Progenitor cell of endocrine pancreas (in vitro differentiated cells): ENCODE results near the gene CHURC1. TPM values are rescaled to one million over a fixed set of nuclear protein-coding genes. Genes with fewer than 3 reads are reported as not detected.

ENCODE experiments used
- DNase-seq: peaks from one replicate; pipeline ENCODE4 v3.0.0; 2021; ENCODE audit warnings: low spot score; ENCODE audit not compliant: unreplicated experiment
- H3K27ac Mint-ChIP-seq: 2 replicates; pipeline ENCODE4 v1.8.0; 2021; ENCODE audit warnings: mild to moderate bottlenecking, moderate library complexity, mixed read lengths
- H3K27me3 Mint-ChIP-seq: 2 replicates; pipeline ENCODE4 v1.8.0; 2021; ENCODE audit warnings: mixed read lengths
- H3K36me3 Mint-ChIP-seq: 2 replicates; pipeline ENCODE4 v1.8.0; 2022; ENCODE audit warnings: mixed read lengths; ENCODE audit not compliant: insufficient read depth
- H3K4me1 Mint-ChIP-seq: 2 replicates; pipeline ENCODE4 v1.8.0; 2021; ENCODE audit warnings: low read depth, mixed read lengths
- H3K4me3 Mint-ChIP-seq: 2 replicates; pipeline ENCODE4 v1.8.0; 2021; ENCODE audit warnings: low read depth, mild to moderate bottlenecking, moderate library complexity, mixed read lengths
- H3K9me3 Mint-ChIP-seq: 2 replicates; pipeline ENCODE4 v1.8.0; 2021; ENCODE audit warnings: low read depth, mixed read lengths
- total RNA-seq: library from RNA; stranded (reverse); gene quantifications from 2 replicates; pipeline ENCODE4 v1.2.1, GENCODE V29; 2021
- TF ChIP-seq, protein P1 (sequence below): fragments of 200-600 bp; sonication (generic); IDR thresholded peaks from one replicate; pipeline ENCODE4 v1.5.0; 2021; ENCODE audit warnings: antibody characterized with exemption, mild to moderate bottlenecking; ENCODE audit not compliant: unreplicated experiment

The CHURC1 gene
- total RNA-seq, 1 donor from 2014 or later: 37.2 TPM

DNA sequence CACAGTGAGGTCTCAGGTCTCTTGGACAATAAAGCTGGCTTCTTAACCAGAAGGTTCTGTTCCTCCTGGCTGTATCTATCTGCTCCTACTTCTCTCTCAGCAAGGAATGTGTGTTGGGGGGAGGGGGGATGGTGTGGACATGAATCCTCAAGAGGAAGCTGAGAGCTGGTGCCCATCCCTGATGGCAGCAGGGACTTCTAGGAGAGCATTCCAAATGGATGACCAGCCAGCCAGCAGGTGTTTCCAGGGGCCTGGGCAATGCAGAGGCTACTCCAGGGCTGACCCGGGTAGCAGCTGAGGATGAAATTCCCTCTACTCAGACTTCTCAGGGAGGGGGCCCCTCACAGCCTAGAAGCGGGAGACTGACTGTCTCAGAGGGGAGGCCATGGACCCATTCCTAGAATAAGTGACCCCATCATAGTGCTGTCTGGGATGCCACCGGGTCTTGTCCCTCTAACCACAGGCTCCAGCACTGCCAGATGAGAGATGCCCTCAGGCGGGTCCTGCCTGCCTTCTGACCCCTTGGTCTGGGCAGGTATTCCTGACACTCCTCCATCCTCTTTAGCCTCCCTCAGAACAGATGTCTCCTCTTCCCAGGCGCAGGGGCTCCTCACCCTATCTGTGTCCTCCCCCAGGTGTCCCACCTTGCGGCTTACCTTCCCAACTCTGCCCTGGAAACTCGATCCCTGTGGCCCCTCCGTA, 56.7 kb downstream of the CHURC1 start:
- Mint-ChIP-seq H3K27me3 (peaks cover 21% of the 10 kb centered on the region), H3K36me3 (peaks cover 1% of the 10 kb centered on the region), H3K27ac (no peak overlapping the region), H3K4me1 (peaks cover 14% of the 10 kb centered on the region), H3K9me3 (no peaks in the 10 kb centered on the region), H3K4me3 (peak overlapping the region; percentile 75)
- TF ChIP-seq, protein P1, sequence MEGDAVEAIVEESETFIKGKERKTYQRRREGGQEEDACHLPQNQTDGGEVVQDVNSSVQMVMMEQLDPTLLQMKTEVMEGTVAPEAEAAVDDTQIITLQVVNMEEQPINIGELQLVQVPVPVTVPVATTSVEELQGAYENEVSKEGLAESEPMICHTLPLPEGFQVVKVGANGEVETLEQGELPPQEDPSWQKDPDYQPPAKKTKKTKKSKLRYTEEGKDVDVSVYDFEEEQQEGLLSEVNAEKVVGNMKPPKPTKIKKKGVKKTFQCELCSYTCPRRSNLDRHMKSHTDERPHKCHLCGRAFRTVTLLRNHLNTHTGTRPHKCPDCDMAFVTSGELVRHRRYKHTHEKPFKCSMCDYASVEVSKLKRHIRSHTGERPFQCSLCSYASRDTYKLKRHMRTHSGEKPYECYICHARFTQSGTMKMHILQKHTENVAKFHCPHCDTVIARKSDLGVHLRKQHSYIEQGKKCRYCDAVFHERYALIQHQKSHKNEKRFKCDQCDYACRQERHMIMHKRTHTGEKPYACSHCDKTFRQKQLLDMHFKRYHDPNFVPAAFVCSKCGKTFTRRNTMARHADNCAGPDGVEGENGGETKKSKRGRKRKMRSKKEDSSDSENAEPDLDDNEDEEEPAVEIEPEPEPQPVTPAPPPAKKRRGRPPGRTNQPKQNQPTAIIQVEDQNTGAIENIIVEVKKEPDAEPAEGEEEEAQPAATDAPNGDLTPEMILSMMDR: no peak
- DNase-seq: no peak

DNA sequence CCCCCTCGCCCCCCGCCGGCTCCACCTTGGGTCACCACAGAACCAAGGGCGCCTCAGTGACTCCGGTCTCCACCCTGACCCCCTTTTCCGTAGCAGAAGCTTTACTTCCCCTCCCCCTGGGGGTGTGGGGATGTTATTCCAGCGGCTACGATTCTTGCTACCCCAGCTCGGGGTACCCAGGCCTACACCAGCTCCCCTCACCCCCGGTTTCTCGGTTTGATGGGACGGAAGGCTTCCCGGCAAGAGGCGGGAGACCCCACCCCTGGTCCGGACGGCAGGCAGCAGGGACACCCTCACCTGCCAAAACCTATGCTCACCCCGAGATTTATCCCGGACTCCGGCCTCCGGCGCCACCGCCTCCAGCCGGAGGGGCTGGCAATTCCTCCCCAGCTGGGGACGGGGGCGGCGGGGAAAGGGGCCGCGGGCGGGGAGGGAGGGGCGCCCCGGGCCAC, 57.3 kb downstream of the CHURC1 start:
- H3K4me1 Mint-ChIP-seq: peaks cover 14% of the 10 kb centered on the region
- peak overlapping the region; percentile 75 for H3K4me3 Mint-ChIP-seq
- DNase-seq: no peak
- TF ChIP-seq, protein P1: no peak
- peaks cover 21% of the 10 kb centered on the region for H3K27me3 Mint-ChIP-seq
- H3K36me3 Mint-ChIP-seq: peaks cover 1% of the 10 kb centered on the region
- no peaks in the 10 kb centered on the region for H3K9me3 Mint-ChIP-seq
- no peak overlapping the region for H3K27ac Mint-ChIP-seq

DNA sequence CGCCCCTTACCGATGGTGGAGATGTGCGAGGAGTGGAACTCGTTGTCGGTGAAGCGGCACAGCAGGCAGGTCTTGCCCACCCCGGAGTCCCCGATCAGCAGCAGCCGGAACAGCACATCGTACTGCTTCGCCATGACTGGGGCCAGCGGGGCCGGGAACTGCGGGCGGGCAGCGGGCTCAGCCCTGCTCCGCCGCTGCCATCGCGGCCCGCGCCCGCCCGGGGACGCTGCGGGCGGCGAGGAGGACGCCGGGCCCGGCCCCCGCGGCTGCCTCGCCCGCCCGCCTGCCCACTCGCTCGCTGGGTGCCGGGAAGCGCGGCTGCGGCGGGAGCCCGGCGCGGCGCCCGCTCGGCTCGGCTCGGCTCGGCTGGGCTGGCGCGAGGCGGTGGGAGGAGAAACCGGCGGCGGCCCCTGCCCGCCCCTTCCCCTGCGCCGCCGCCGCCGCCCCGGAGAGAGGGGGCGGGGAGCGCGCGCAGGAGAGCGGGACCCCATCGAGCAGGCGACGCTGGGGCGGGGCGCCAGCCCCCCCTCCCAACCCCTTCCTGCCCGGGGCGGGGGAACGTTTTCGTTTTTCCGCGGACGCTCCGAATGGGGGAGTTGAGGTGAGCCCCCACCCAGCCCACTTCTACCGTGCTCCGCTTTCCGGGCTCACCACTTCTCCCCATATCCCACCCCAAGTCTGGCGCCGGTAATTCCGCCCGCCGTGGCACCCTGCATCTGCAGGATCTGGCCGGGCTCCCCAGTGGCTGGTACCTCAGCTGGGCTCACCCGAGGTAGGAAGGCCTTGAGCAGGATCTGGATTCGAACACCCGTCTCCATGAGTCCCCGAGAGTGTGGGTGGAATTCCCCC, 57.9 kb downstream of the CHURC1 start, which contains the start of gene RAB15:
RAB15 (minus strand) TSS at position 394 of the 849 bp plus-strand sequence; CDS start at position 134, 260 bp downstream.
- peak within 1 kb of the TSS; percentile 79 for H3K4me3 Mint-ChIP-seq
- H3K27ac Mint-ChIP-seq: peak within 1 kb of the TSS; percentile 41
- DNase-seq: peak; percentile 29
- TF ChIP-seq, protein P1: no peak
- H3K36me3 Mint-ChIP-seq: no peaks in the 10 kb centered on the region
- peaks cover 11% of the 10 kb centered on the region for H3K4me1 Mint-ChIP-seq
- H3K9me3 Mint-ChIP-seq: no peaks in the 10 kb centered on the region
- H3K27me3 Mint-ChIP-seq: peaks cover 21% of the 10 kb centered on the region

DNA sequence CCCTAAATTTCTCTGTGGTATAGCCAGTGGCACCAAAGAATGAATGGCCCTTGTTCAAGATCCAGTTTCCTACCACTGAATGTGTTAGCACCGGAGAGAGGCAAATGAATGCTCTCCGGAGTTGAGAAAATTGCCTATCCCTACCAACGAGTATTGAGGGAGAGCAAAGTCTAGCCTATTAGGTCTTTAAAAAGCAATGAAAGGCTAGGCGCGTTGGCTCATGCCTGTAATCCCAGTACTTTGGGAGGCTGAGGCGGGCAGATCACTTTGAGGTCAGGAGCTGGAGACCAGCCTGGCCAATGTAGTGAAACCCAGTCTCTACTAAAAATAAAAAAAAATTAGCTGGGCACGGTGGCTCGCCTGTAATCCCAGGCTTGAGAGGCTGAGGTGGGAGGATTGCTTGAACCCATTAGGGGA, 58.8 kb downstream of the CHURC1 start:
- no peaks in the 10 kb centered on the region for H3K36me3 Mint-ChIP-seq
- DNase-seq: no peak
- no peak overlapping the region for H3K27ac Mint-ChIP-seq
- H3K9me3 Mint-ChIP-seq: no peaks in the 10 kb centered on the region
- TF ChIP-seq, protein P1: no peak
- peak overlapping the region; percentile 79 for H3K4me3 Mint-ChIP-seq
- H3K4me1 Mint-ChIP-seq: peaks cover 11% of the 10 kb centered on the region
- peaks cover 21% of the 10 kb centered on the region for H3K27me3 Mint-ChIP-seq

DNA sequence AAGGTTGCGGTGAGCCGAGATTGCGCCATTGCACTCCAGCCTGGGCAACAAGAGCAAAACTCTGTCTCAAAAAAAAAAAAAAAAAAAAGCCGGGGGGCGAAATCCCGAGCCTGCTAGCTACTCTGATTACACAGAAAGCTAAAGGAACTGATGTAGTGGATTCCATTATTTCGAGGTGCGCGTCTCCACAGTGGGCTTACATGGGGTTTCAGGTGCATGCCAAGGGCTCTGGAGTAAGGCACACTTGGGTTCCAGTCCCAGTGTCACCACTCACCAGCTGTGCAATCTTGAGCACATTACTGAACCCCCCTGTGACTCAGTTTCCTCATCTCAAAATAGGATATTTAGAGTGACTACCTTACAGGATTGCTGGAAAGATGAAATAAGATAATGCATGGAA, 59.6 kb downstream of the CHURC1 start:
- Mint-ChIP-seq H3K4me1 (peaks cover 16% of the 10 kb centered on the region), H3K9me3 (no peaks in the 10 kb centered on the region), H3K27ac (no peak overlapping the region), H3K36me3 (no peaks in the 10 kb centered on the region), H3K27me3 (peaks cover 21% of the 10 kb centered on the region), H3K4me3 (no peak overlapping the region)
- DNase-seq: no peak
- TF ChIP-seq, protein P1: no peak
